Ramos (cell line): ENCODE results near the gene PCSK2.

Experiments used
- in situ Hi-C: fragments of 300-500 bp; cut with MboI; formaldehyde crosslinking; loops from one replicate; pipeline ENCODE4 v1.14.3; 2022; ENCODE audit warnings: low sequenced_read_pairs; ENCODE audit not compliant: unreplicated experiment

The PCSK2 gene

GRCh38 chr20:17468073-17468840 lies 241.4 kb downstream of the PCSK2 start:
- in situ Hi-C loops, result no loop called here

DNA sequence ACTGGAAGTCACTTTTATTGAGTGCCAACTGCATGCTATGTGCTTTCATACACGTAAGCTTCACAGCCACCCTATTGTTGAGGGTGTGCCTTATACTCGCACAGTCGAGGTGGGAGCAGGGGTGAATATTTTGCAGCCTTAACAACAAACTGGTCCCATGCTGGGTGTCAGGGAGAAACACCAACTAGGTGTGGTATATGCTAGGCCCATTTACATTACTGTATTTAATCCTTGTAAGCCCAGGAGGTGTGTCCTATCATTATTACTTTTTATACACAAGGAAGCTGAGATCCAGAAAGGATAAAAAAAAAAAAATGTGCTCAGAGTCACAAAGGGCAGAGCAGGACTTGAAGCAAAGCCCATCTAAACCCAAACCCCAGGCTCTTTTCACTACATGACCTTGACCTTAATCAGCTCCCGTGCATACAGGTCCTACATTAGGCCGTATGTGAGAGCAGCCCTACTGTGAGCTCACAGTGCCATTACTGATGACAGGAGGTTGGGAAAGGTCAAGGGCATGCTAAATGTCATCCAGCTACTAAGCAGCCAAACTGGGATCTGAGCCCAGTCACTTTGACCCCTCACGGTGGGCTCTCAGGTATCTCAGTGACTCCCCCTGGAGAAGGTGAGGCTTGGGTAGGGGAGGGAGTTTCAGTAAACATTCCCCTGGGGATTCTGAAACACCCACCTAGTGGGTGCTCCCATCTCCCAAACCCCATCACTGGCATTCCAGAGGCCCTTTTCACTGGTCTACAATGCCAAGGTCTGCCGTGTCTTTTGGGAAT lies 242.6 kb downstream of the PCSK2 start:
- in situ Hi-C loops, result no loop called here

GRCh38 chr20:17470521-17470920 lies 243.7 kb downstream of the PCSK2 start:
- in situ Hi-C loops, result no loop called here

- in situ Hi-C loops, result no loop called here
These were observed 244.1 kb downstream of the PCSK2 start for GRCh38 chr20:17470973-17471372.

- in situ Hi-C loops, result no loop called here
These were observed 244.9 kb downstream of the PCSK2 start for GRCh38 chr20:17471606-17472187.

GRCh38 chr20:17473659-17474058 lies 246.8 kb downstream of the PCSK2 start:
- in situ Hi-C loops, result no loop called here

DNA sequence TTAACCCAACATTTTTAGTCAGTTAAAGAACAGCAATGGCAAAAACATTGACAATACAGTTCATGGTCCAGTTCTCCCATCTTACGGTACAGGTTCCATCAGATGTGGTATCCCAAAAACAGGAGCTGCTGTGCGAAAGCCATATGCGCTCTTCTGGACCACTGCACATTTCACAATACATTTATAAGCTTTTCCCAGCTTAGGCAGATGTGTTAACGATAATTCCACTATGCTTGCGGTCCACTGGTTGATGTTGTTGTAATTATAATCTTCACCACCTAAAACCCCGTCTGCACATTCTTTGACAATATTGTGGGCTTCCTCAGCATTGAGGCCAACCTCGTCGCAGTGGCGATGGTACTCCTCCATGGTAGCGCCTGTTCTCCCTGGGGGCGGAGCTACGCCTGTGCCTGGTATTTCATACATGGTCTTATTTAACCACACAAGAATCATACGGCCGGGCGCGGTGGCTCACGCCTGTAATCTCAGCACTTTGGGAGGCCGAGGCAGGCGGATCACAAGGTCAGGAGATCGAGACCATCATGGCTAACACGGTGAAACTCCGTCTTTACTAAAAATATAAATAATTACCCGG lies 252.3 kb downstream of the PCSK2 start:
- in situ Hi-C loops, result no loop called here

- in situ Hi-C loops, result no loop called here
These were observed 253.9 kb downstream of the PCSK2 start for GRCh38 chr20:17480696-17481095.

- in situ Hi-C loops, result no loop called here
These were observed 254.8 kb downstream of the PCSK2 start for GRCh38 chr20:17481661-17482060.

DNA sequence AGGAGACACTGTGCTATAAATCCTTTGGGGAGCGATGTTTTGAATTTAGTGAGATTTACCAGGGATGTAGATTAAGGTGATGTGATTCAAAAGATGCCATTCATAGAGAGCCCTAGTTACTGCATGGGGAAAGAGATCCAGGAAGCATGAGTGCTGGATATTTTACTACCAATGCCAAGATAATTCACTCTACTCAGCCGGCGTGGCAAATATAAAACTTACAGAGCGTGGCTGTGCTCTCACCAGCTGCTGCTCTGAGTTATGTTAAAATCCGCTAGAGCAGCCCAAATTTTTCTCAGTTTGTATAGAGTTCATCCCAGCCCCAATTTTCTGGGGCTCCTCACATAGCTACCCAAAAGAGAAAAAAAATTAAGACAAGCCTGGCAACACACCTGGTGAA lies 255.7 kb downstream of the PCSK2 start:
- in situ Hi-C loops, result no loop called here

DNA sequence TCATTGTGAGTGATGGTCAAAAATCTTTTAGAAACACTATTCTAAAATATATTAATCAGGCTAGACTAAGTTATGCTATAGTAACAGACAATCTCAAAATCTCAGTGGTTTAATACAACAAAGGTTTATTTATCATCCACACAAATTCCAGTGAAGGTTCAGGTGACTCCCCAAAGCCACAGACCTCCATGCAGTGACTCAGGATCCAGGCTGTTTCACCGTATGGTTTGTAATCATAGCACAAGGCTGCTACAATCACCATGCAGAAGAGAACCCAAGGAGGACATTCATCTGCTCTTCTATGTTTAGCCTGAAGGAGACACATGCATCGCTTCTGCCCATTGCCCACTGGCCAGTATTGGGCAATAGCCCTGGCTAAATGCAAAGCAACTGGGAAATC lies 258.2 kb downstream of the PCSK2 start:
- in situ Hi-C loops, result no loop called here

DNA sequence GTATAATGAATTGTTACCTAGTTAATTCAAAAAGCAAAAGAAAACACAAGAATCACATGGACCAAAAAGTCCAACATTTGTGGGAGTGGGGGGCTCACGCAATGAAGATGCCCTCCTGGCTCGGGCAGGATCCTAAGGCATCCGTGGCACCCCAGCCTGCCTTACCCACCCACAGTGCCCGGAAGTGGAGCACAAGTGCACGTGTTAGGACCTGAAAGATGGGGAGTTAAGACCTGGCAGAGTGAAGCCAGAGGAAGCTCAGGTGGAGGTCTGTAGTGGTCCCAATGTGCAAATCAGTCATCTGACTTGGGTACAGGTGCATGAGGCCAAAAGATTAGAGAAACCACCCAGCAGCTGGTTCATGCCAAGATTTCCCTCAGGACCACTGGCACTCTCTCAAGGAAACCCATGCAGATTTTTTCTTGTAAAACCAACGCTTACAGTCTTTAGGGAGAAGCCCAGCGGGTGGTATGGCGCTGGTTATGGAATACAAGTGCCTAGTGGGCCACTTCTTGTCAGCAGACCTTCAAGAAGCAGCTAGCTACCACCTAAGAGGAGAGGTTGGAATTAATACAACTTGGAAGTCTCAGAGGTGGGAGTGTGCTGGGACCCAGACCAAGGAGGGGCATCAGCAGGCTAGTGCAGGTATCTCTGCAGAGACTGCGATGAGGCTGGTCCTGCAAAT lies 262.2 kb downstream of the PCSK2 start:
- in situ Hi-C loops, result no loop called here

DNA sequence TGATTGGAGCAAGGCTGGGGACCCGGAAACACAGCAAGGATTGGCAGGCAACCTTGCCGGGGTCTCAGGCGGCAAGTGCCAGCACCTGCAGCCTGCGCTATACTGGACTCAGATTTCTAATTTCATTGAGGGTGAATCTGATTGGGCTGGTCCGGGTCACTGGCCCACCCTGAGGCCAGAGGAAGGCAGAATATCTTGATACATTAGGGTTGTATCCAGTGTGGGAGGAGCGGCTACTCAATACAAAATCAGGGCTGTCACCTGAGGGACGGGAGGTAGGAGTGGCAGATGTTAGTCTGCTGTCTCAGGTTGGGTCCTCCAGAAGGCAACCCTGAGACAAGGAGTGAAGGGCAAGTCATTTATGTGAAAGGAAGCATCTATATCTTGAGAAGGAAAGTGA lies 263.7 kb downstream of the PCSK2 start:
- in situ Hi-C loops, result no loop called here

- in situ Hi-C loops, result no loop called here
These were observed 264.2 kb downstream of the PCSK2 start for GRCh38 chr20:17491041-17491440.

GRCh38 chr20:17491488-17491887 lies 264.6 kb downstream of the PCSK2 start:
- in situ Hi-C loops, result no loop called here

GRCh38 chr20:17493173-17493572 lies 266.3 kb downstream of the PCSK2 start:
- in situ Hi-C loops, result no loop called here

DNA sequence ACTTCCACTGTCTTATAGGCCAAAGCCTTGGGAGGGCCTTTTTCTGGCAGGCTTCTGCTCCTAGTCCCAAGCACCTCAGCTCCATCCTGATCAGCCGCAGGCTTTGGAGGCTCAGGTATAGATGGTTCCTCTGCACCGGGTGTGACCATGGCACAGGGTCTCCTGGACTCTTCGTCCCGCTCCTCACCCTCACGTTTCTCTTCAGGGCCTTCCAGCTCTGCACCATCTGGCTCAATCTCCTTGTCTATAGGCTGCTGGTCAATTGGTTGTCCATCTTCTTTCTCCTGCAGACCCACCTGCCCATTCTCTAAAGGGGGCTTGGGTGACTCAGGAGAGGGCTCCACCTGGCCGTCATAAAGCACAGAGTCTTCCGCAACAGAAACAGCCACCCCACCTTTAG lies 267.4 kb downstream of the PCSK2 start:
- in situ Hi-C loops, result no loop called here

DNA sequence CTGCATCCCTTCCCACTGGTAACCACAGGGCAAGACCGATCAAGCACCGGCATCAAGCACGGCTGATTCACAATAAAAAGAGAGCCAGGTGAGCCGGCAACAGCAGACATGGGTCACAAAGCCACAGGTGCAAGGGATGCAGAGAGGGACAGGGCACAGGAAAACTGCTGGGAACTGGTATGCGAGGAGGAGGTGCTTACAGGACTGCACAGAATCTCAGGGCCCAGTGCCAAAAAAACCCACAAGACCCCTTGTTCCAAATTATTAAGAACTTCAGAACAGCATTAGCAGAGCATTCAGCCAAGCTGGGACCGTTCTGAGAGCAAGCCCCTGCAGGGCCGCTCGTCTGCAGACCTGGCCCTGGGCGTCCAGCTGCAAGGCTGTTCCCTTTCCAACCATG lies 269.0 kb downstream of the PCSK2 start:
- in situ Hi-C loops, result no loop called here

- in situ Hi-C loops, result no loop called here
These were observed 271.2 kb downstream of the PCSK2 start for GRCh38 chr20:17497821-17498580.

DNA sequence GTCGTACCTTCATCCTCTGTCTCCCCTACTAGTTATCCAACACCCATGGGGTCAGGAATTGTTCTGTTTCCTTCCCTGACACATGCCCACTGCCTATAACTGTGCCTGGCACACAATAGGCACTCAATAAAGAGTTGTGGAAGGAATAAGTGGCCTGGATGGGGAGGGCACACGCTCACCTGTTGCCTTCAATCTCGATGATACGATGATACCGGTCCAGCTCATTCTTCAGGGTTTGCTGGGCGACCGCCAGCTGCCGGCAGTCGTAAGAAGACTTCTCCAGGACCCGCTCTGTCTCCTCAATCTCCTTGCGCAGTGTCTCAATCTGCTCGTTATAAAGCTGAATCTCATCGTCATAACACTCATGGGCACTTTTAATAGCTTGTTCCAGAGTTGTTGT lies 271.8 kb downstream of the PCSK2 start:
- in situ Hi-C loops, result no loop called here
